Hepatocyte (in vitro differentiated cells): ENCODE measurements around the gene SYTL1. TPM values are rescaled to one million over a fixed set of nuclear protein-coding genes. Genes with fewer than 3 reads are reported as not detected.

ENCODE experiments used
- DNase-seq: peaks from one replicate; pipeline ENCODE4 v3.0.0-alpha.2; 2016; ENCODE audit warnings: low spot score
- H2AFZ ChIP-seq: fragments of 200-600 bp; sonication (generic); 2 replicates; pipeline ENCODE4 v1.6.0; 2016; ENCODE audit warnings: antibody characterized with exemption, mild to moderate bottlenecking
- H3K27ac ChIP-seq: fragments of 200-600 bp; sonication (generic); 2 replicates; pipeline ENCODE4 v1.5.1; 2016; ENCODE audit warnings: mild to moderate bottlenecking
- H3K27me3 ChIP-seq: fragments of 200-600 bp; sonication (generic); 2 replicates; pipeline ENCODE4 v1.6.1; 2016
- H3K36me3 ChIP-seq: fragments of 200-600 bp; sonication (generic); replicated peaks from 2 replicates; pipeline ENCODE4 v1.5.1; 2016; ENCODE audit warnings: low read depth; ENCODE audit not compliant: insufficient read depth
- H3K4me1 ChIP-seq: fragments of 200-600 bp; sonication (generic); 2 replicates; pipeline ENCODE4 v1.5.1; 2016; ENCODE audit warnings: mild to moderate bottlenecking, moderate library complexity; ENCODE audit not compliant: insufficient read depth
- H3K4me2 ChIP-seq: fragments of 200-600 bp; sonication (generic); 2 replicates; pipeline ENCODE4 v1.6.0; 2016
- H3K4me3 ChIP-seq: fragments of 200-600 bp; sonication (generic); 2 replicates; pipeline ENCODE4 v1.5.1; 2016; ENCODE audit warnings: mild to moderate bottlenecking
- H3K79me2 ChIP-seq: fragments of 200-600 bp; sonication (generic); 2 replicates; pipeline ENCODE4 v1.6.0; 2017; ENCODE audit warnings: mild to moderate bottlenecking
- H3K9me2 ChIP-seq: fragments of 200-600 bp; sonication (generic); replicated peaks from 2 replicates; pipeline ENCODE4 v1.6.0; 2017; ENCODE audit warnings: mild to moderate bottlenecking; ENCODE audit not compliant: insufficient read depth
- H3K9me3 ChIP-seq: fragments of 200-600 bp; sonication (generic); 2 replicates; pipeline ENCODE4 v1.5.1; 2016; ENCODE audit warnings: low read depth, mild to moderate bottlenecking
- H4K20me1 ChIP-seq: fragments of 200-600 bp; sonication (generic); 2 replicates; pipeline ENCODE4 v1.6.0; 2016; ENCODE audit warnings: mild to moderate bottlenecking; ENCODE audit not compliant: insufficient read depth, poor library complexity, severe bottlenecking
- CTCF ChIP-seq: fragments of 200-600 bp; sonication (generic); IDR thresholded peaks from 2 replicates; pipeline ENCODE4 v1.5.1; 2016; ENCODE audit warnings: antibody characterized with exemption, mild to moderate bottlenecking; ENCODE audit not compliant: poor library complexity
- EZH2 ChIP-seq: fragments of 200-600 bp; sonication (generic); IDR thresholded peaks from 2 replicates; pipeline ENCODE4 v1.6.1; 2016; ENCODE audit warnings: antibody characterized with exemption, mild to moderate bottlenecking, borderline replicate concordance
- EZH2phosphoT487 ChIP-seq: fragments of 200-600 bp; sonication (generic); IDR thresholded peaks from one replicate; pipeline ENCODE4 v1.6.1; 2018; ENCODE audit warnings: antibody characterized with exemption, mild to moderate bottlenecking, low read depth, moderate library complexity; ENCODE audit not compliant: unreplicated experiment, severe bottlenecking
- WGBS: methylation state at CpG from one replicate; pipeline ENCODE4 v1.1.6; 2016; ENCODE audit warnings: low lambda C conversion rate; ENCODE audit errors: missing lambda C conversion rate; 5-methylcytosine and 5-hydroxymethylcytosine counted together
- polyA plus RNA-seq: library from polyadenylated mRNA; unstranded; fragments of >200 nt; fragmentation: Nextera tagmentation; extraction: Ambion mirVana; gene quantifications from 2 replicates; pipeline ENCODE4 v1.2.1, GENCODE V29; 2016
- total RNA-seq: library from RNA; depleted of rRNA; stranded (reverse); fragments of >200 nt; gene quantifications from 2 replicates; pipeline ENCODE4 v1.2.3, GENCODE V29; 2014

SYTL1 gene
- total and polyA plus RNA-seq, 2 experiments from 2014 or later: 12.1 to 21.7 TPM

GRCh38 chr1:27397749-27398148 lies 55.9 kb downstream of the SYTL1 start:
- Histone ChIP-seq H3K79me2 (no peaks in the 10 kb centered on the region), H3K4me3 (no peak overlapping the region), H3K4me1 (peaks cover 3% of the 10 kb centered on the region)

GRCh38 chr1:27398405-27399149 lies 56.8 kb downstream of the SYTL1 start:
- Histone ChIP-seq H3K36me3 (no peaks in the 10 kb centered on the region), H3K9me3 (no peaks in the 10 kb centered on the region), H3K9me2 (no peaks in the 10 kb centered on the region), H3K4me2 (no peak overlapping the region), H3K4me1 (peaks cover 11% of the 10 kb centered on the region), H2AFZ (no peak overlapping the region), H3K79me2 (no peaks in the 10 kb centered on the region), H4K20me1 (no peaks in the 10 kb centered on the region), H3K27me3 (no peaks in the 10 kb centered on the region), H3K27ac (no peak overlapping the region), H3K4me3 (no peak overlapping the region)
- TF ChIP-seq EZH2phosphoT487 (no peak), EZH2 (no peak), CTCF (no peak)
- no peak for DNase-seq
- 73% methylated on average over 4 of the region's 4 CpGs for WGBS

More at GRCh38 chr1:27397749-27398148, 55.9 kb downstream of the SYTL1 start:
- Histone ChIP-seq H3K27ac (no peak overlapping the region), H3K4me2 (no peak overlapping the region), H4K20me1 (no peaks in the 10 kb centered on the region), H3K9me2 (no peaks in the 10 kb centered on the region), H3K36me3 (no peaks in the 10 kb centered on the region), H3K27me3 (no peaks in the 10 kb centered on the region), H2AFZ (no peak overlapping the region), H3K9me3 (no peaks in the 10 kb centered on the region)
- no peak for DNase-seq
- WGBS: 74% methylated on average over 7 of the region's 7 CpGs
- TF ChIP-seq EZH2phosphoT487: no peak
- no peak for TF ChIP-seq EZH2
- no peak for TF ChIP-seq CTCF

- no peaks in the 10 kb centered on the region for H3K79me2 ChIP-seq
- no peak for DNase-seq
- no peak for TF ChIP-seq EZH2phosphoT487
- TF ChIP-seq CTCF: no peak
- TF ChIP-seq EZH2: no peak
- no peak overlapping the region for H2AFZ ChIP-seq
- H3K4me3 ChIP-seq: no peak overlapping the region
- no peaks in the 10 kb centered on the region for H4K20me1 ChIP-seq
- H3K27ac ChIP-seq: no peak overlapping the region
- H3K27me3 ChIP-seq: no peaks in the 10 kb centered on the region
- no peaks in the 10 kb centered on the region for H3K36me3 ChIP-seq
- WGBS: 82% methylated on average over 19 of the region's 19 CpGs
- H3K4me2 ChIP-seq: no peak overlapping the region
- no peaks in the 10 kb centered on the region for H3K9me3 ChIP-seq
- no peaks in the 10 kb centered on the region for H3K9me2 ChIP-seq
- H3K4me1 ChIP-seq: peaks cover 17% of the 10 kb centered on the region
These were observed 57.6 kb downstream of the SYTL1 start for GRCh38 chr1:27399251-27400025.
